ENCODE measurements around the gene COPS6.

Gene COPS6

GRCh38 chr7:100102950-100103840 lies 14.4 kb downstream of the COPS6 start:
- DNase-seq, result no peak
- no peak overlapping the region for H3K27ac ChIP-seq (ENCODE audit: low read length)
- peaks cover 14% of the 10 kb centered on the region for H3K36me3 ChIP-seq (replicated peaks; ENCODE audit: insufficient read depth, low read length)
- H3K4me3 ChIP-seq (ENCODE audit: low read length), result no peak overlapping the region
- H3F3A ChIP-seq (ENCODE audit: insufficient read depth, low read length), result 0 out of 2 replicates have a peak, but pooled peaks cover 4% of the 10 kb centered on the region
- no peaks in the 10 kb centered on the region for H3K9me2 ChIP-seq (replicated peaks; ENCODE audit: insufficient read depth, low read length)
- H3K9me3 ChIP-seq (replicated peaks; ENCODE audit: insufficient read depth, low read length), result no peaks in the 10 kb centered on the region
- H4K20me1 ChIP-seq (ENCODE audit: insufficient read depth, low read length), result peaks cover 9% of the 10 kb centered on the region; the same call in 1 of the 2 replicates
- peaks cover 12% of the 10 kb centered on the region for H3K4me1 ChIP-seq (ENCODE audit: low read length)
- no peak overlapping the region for H3K4me2 ChIP-seq (ENCODE audit: low read depth, low read length)
- no peak overlapping the region for H3K9ac ChIP-seq (ENCODE audit: low read length)
- H3K79me2 ChIP-seq (ENCODE audit: low read length), result peaks cover 36% of the 10 kb centered on the region
- no peak overlapping the region for H2AFZ ChIP-seq (ENCODE audit: low read length)
- TF ChIP-seq CTCF (IDR thresholded peaks at IDR 0.05; ENCODE audit: low read length), result no peak
- no peak for TF ChIP-seq EZH2phosphoT487 (IDR thresholded peaks at IDR 0.05; ENCODE audit: low read length)
- no peak for TF ChIP-seq EZH2 (optimal IDR thresholded peaks at IDR 0.05; ENCODE audit: low read depth, low read length)
- H3K27me3 ChIP-seq (replicated peaks; ENCODE audit: insufficient read depth, low read length), result no peaks in the 10 kb centered on the region

DNA sequence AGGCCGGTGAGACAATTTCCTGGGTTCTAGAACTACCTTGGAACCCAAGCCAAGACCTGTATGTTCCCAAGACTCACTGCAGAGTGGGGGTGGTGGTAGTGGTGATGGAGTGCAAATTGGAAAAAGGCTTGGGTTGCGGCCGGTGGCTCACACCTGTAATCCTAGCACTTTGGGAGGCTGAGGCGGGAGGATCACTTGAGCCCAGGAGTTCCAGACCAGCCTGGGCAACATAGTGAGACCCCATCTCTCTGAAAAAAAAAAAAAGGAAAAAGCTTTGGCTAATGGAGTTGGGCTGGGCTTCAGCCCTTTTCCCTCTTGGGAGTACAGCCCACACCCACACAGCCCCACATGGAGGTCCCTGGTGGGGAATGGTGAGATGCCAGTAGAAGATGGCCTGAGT lies 16.8 kb downstream of the COPS6 start:
- Histone ChIP-seq H3K27me3 (replicated peaks; ENCODE audit: insufficient read depth, low read length) (no peaks in the 10 kb centered on the region), H3K27ac (ENCODE audit: low read length) (no peak overlapping the region), H3K4me1 (ENCODE audit: low read length) (peaks cover 5% of the 10 kb centered on the region; the same call in 1 of the 2 replicates), H3K9me3 (replicated peaks; ENCODE audit: insufficient read depth, low read length) (no peaks in the 10 kb centered on the region), H3K9me2 (replicated peaks; ENCODE audit: insufficient read depth, low read length) (no peaks in the 10 kb centered on the region), H4K20me1 (ENCODE audit: insufficient read depth, low read length) (no peaks in the 10 kb centered on the region), H3K79me2 (ENCODE audit: low read length) (peaks cover 12% of the 10 kb centered on the region), H3K36me3 (replicated peaks; ENCODE audit: insufficient read depth, low read length) (no peaks in the 10 kb centered on the region), H3K9ac (ENCODE audit: low read length) (no peak overlapping the region), H3K4me2 (ENCODE audit: low read depth, low read length) (no peak overlapping the region), H3F3A (ENCODE audit: insufficient read depth, low read length) (no peaks in the 10 kb centered on the region), H2AFZ (ENCODE audit: low read length) (no peak overlapping the region), H3K4me3 (ENCODE audit: low read length) (no peak overlapping the region)
- TF ChIP-seq EZH2 (optimal IDR thresholded peaks at IDR 0.05; ENCODE audit: low read depth, low read length) (no peak), CTCF (IDR thresholded peaks at IDR 0.05; ENCODE audit: low read length) (no peak), EZH2phosphoT487 (IDR thresholded peaks at IDR 0.05; ENCODE audit: low read length) (no peak)
- no peak for DNase-seq

- H2AFZ ChIP-seq (ENCODE audit: low read length), result no peak overlapping the region
- no peak overlapping the region for H3K27ac ChIP-seq (ENCODE audit: low read length)
- no peaks in the 10 kb centered on the region for H3K36me3 ChIP-seq (replicated peaks; ENCODE audit: insufficient read depth, low read length)
- peaks cover 5% of the 10 kb centered on the region; the same call in 1 of the 2 replicates for H3K4me1 ChIP-seq (ENCODE audit: low read length)
- no peaks in the 10 kb centered on the region for H4K20me1 ChIP-seq (ENCODE audit: insufficient read depth, low read length)
- H3K4me2 ChIP-seq (ENCODE audit: low read depth, low read length), result no peak overlapping the region
- no peak for DNase-seq
- peaks cover 6% of the 10 kb centered on the region for H3K79me2 ChIP-seq (ENCODE audit: low read length)
- no peaks in the 10 kb centered on the region for H3F3A ChIP-seq (ENCODE audit: insufficient read depth, low read length)
- H3K9ac ChIP-seq (ENCODE audit: low read length), result no peak overlapping the region
- no peaks in the 10 kb centered on the region for H3K9me2 ChIP-seq (replicated peaks; ENCODE audit: insufficient read depth, low read length)
- TF ChIP-seq EZH2phosphoT487 (IDR thresholded peaks at IDR 0.05; ENCODE audit: low read length), result no peak
- TF ChIP-seq EZH2 (optimal IDR thresholded peaks at IDR 0.05; ENCODE audit: low read depth, low read length), result no peak
- TF ChIP-seq CTCF (IDR thresholded peaks at IDR 0.05; ENCODE audit: low read length), result no peak
- no peaks in the 10 kb centered on the region for H3K9me3 ChIP-seq (replicated peaks; ENCODE audit: insufficient read depth, low read length)
- no peaks in the 10 kb centered on the region for H3K27me3 ChIP-seq (replicated peaks; ENCODE audit: insufficient read depth, low read length)
- no peak overlapping the region for H3K4me3 ChIP-seq (ENCODE audit: low read length)
Measured at GRCh38 chr7:100106633-100107032, 17.9 kb downstream of the COPS6 start.

Data from MM.1S (cell line).